ENCODE data around the gene WFIKKN1. TPM values are rescaled to one million over a fixed set of nuclear protein-coding genes. Genes with fewer than 3 reads are reported as not detected.

Gene WFIKKN1
- total RNA-seq, 1 experiment from 2014 or later, result 12.3 TPM

- TF ChIP-seq ATF6 (CRISPR knock-in tag; IDR thresholded peaks at IDR 0.05), result no peak
- TF ChIP-seq TCF7 (CRISPR knock-in tag; IDR thresholded peaks at IDR 0.05; ENCODE audit: low read depth), result no peak
- no peak for TF ChIP-seq ZNF219 (CRISPR knock-in tag; IDR thresholded peaks at IDR 0.05; ENCODE audit: borderline replicate concordance)
- no peak for TF ChIP-seq MAX (CRISPR knock-in tag; IDR thresholded peaks at IDR 0.05)
- no peak for TF ChIP-seq ZSCAN18 (CRISPR knock-in tag; IDR thresholded peaks at IDR 0.05)
Observed at GRCh38 chr16:658679-659571, 28.1 kb downstream of the WFIKKN1 start (continued).

GRCh38 chr16:659618-660017 lies 28.8 kb downstream of the WFIKKN1 start:
- Mint-ChIP-seq H3K27me3 (ENCODE audit: low read depth) (no peaks in the 10 kb centered on the region), H3K4me1 (peaks cover 4% of the 10 kb centered on the region), H3K9me3 (no peaks in the 10 kb centered on the region), H3K27ac (no peak overlapping the region), H3K4me3 (no peak overlapping the region), H3K36me3 (no peaks in the 10 kb centered on the region)
- DNase-seq (ENCODE audit: low spot score) (no peak), ATAC-seq (no peak)
- CTCF ChIA-PET, result interaction anchor here (0.9 to 3.3 kb wide), 11 partner anchors 10 to 553 kb away, joined by 3 to 54 read pairs (median 8); partner anchors contain the start of genes METTL26, RHBDL1 and WDR90
- POLR2A ChIA-PET, result interaction anchor here (1.4 kb wide), 1 partner anchor 21 kb away, joined by 5 read pairs; no protein-coding TSS in a partner anchor
- TF ChIP-seq IRF2 (CRISPR knock-in tag; IDR thresholded peaks at IDR 0.05; ENCODE audit: borderline replicate concordance, low read depth) (no peak), TEAD4 (CRISPR knock-in tag; IDR thresholded peaks at IDR 0.05) (no peak), SOX15 (CRISPR knock-in tag; IDR thresholded peaks at IDR 0.05) (no peak), SP1 (CRISPR knock-in tag; conservative IDR thresholded peaks at IDR 0.05) (no peak), FOXP4 (CRISPR knock-in tag; IDR thresholded peaks at IDR 0.05) (no peak), PREB (CRISPR knock-in tag; IDR thresholded peaks at IDR 0.05; ENCODE audit: borderline replicate concordance) (no peak), ZNF219 (CRISPR knock-in tag; IDR thresholded peaks at IDR 0.05; ENCODE audit: borderline replicate concordance) (no peak), ZNF423 (CRISPR knock-in tag; IDR thresholded peaks at IDR 0.05) (no peak), KAT7 (CRISPR knock-in tag; IDR thresholded peaks at IDR 0.05; ENCODE audit: borderline replicate concordance) (no peak), FOXP1 (CRISPR knock-in tag; IDR thresholded peaks at IDR 0.05; ENCODE audit: borderline replicate concordance) (no peak), HMGXB4 (CRISPR knock-in tag; IDR thresholded peaks at IDR 0.05) (no peak), ZNF396 (CRISPR knock-in tag; IDR thresholded peaks at IDR 0.05; ENCODE audit: borderline replicate concordance) (no peak), ELF4 (CRISPR knock-in tag; IDR thresholded peaks at IDR 0.05; ENCODE audit: low read depth) (no peak), ZBTB43 (CRISPR knock-in tag; IDR thresholded peaks at IDR 0.05) (no peak), ZNF138 (CRISPR knock-in tag; conservative IDR thresholded peaks at IDR 0.05) (no peak), MAX (CRISPR knock-in tag; IDR thresholded peaks at IDR 0.05) (no peak), TP53 (CRISPR knock-in tag; IDR thresholded peaks at IDR 0.05) (no peak)
